Kasumi-1 (cell line): ENCODE measurements around the gene FAM219B.
A peak's percentile ranks its signal among the peaks of the same experiment; 100 is the strongest.
"Not testable (repeated sequence)": the region's sequence is repeated elsewhere in the genome, so short reads cannot be mapped to it uniquely, and the experiment has no call there.

Experiments
- DNase-seq, 2 experiments: peaks; one replicate each; lab custom pipeline; 2025; lab: John Stamatoyannopoulos, UW

The FAM219B gene

GRCh38 chr15:74906450-74907162 lies at the start of gene FAM219B:
FAM219B (minus strand) TSS chr15:74906851; CDS start chr15:74906800, 51 bp downstream.
- peak; percentile 73 to 84 for DNase-seq

DNA sequence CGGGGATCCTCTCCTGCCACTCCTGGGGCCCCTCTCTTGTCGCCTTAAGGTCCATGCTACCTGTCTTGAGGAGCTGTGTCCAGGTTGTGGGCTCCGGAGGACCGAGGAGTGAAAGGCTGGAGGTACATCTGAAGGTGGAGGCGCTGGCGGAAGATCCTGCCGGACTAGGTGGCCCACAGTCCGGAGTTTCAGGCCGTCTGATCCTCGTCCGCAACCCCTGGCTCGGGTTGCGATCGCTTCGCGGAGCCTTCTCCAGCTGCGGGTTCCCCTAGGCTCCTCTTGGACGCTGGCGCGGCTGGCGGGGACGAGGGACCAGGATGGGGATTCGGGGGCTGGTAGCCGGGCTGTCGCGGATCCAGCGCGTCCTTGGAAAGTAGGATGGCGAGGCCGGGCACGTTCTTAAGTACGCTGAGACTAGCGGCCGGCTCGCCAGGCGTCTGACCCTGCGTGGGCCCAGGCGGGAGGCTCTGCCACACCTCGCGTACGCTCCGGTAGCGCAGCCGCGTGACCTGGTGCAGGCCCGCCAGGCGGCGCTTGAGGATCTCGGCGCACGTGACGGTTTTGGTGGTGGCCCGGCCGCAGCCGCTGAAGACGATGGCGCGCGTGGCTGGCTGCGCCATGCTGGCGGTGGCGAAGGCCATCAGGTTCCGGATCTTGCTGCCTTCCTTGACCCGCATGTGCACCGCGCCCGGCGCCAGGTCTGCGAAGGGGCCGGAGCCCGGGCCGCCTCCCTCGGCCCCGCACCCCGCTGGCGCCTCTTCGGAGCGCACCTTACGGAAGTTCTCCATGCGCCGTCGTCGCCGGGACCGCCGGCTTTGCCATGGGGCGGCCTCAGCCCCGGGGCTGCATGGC lies 49.4 kb upstream of the FAM219B start:
- DNase-seq = peak; percentile 37 to 51

DNA sequence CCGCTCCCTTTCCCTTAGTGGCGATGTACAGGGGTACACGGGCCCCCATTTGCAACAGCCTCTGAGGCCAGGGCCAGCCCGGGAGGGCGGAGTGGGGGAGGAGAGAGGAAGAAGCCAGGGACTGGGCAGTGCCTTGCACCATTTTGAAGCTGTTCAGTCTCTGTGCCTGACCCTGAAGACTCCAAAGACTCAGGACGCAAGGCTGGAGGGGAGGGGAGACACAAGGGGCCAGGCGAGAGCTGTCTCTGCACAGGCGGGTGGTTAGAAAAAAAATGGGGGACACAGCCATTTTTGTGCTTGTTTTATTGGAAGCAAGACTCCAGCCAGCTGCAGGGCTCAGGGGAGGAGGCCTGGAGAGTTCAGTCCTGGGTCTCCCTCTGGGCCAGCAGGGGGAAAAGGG lies 48.4 kb upstream of the FAM219B start:
- DNase-seq = no peak

- no peak for DNase-seq
These were observed 47.9 kb upstream of the FAM219B start for GRCh38 chr15:74954515-74954914.

DNA sequence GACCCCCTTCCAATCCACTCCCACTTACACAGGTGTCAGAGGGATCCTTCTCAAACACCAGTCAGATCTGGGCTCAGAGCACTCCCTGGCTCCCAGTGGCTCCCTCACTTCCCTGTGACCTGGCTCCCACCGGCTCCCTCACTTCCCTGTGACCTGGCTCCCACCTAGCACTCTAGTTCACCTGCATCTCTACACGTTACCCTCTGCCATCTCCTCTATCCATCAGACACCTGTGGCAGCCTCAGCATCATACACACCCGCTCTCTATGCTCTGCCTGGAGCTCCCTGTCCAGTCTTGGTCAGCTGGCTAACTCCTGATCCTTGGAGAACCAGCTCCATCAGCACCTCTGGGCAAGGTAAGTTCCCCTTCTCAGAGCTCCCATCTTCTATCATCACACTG lies 44.4 kb upstream of the FAM219B start:
- no peak for DNase-seq

DNA sequence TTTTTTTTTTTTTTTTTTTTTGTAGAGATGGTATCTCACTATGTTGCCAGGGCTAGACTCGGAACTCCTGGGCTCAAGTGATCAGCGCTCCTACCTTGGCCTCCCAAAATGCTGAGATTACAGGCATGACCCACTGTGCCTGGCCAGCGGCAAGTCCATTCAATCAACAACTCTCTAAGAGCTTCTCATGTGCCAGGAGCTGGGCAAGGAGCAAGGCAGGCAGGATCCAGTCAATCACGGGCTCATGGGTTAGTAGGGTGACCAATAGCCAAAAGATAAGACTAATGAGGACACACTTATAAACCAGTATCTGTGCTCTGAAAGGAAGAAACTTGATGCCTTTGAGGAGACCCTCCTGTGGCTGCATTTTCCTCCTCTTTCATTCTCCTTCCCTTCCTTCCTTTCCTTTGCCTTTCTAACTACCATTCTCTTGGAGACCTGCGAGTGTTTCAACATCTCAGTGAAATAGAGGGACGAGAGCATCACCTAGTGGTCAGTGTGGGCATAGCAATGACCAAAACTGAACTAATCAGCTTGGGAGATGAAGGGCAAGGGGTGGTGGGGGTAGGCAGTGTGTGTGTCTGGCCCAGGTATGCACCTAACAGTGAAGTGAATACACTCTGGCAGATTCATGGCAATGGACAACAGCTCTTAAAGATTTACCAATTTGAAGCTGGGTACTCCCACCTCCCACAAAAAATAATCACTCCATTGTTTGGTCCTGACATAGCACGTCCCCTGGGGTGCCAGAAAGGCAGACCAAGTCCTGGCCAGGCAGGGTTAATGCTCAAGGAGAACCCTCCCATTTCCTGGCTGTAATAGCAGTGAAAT lies 43.6 kb upstream of the FAM219B start:
- peak; percentile 75 to 78 for DNase-seq

DNA sequence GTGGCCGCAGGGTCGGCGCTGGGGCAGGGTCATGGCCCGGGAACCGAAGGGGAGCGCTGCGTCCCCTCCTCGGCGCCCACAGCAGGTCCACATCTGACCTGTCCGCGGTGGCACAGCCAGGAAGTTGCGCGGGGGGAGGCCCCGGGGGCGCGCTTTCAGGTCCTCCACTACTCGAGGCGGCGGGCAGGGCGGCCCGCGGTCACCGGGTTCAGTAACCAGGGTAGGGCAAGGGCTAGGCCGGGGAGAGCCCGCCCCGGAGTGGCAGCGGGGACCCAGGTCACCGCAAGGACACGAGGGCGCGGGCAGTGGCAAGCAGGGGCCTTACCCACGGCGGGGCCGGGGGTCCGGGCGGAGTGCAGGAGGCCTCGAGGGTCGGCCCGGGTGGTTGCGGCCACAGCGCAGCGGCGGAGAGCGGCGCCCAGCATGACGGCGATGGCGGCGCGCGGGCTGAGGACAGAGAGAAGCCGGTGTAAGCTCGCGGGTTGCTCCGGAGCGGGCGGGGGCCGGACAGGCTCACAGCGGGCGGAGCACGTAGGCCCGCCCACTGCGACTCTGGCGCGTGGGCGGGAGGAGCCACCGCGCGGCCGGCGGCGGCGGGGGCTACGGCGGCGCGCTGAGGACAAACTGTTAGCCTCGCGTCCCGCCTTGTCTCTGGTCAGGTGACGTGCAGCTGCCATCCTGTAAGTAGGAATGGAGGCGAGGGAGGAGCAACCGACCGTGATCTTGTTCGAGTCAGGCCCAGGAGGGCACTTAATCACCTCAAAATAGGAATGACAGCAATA lies 31.1 kb upstream of the FAM219B start, which contains the start of gene COX5A:
Gene COX5A, minus strand, starts transcription at position 484 of the 782 bp plus-strand sequence. Its CDS starts 59 bp downstream, at position 425.
- DNase-seq = peak; percentile 90 to 94

DNA sequence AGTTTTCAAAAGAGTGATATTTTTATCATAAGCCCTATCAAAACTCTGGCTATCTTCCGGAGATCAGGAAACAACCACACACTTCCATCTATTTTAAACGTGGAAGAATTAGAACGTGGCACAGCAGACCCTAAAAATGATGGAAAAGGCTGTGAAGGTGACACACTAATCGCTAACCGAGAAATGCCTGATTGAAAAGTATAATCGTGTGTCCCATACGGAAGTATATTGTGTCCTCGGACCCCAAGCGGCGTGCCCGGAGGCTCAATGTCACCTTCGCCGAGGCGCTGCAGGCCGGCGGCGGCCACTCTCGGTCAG lies 30.6 kb upstream of the FAM219B start:
- DNase-seq = peak; percentile 15 to 33

DNA sequence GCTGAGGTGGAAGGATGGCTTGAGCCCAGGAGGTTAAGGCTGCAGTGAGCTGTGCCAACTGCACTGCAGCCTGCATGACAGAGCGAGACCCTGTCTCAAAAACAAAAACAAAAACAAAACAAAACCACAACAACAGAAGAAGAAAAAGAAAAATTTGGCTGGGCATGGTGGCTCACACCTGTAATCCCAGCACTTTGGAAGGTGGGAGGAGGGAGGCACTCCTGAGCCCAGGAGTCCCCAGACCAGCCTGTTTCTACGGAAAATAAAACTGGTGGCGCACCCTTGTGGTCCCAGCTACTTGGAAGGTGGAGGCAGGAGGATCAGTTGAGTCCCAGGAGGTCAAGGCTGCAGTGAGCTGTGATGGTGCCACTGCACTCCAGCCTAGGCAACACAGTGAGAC lies 28.5 kb upstream of the FAM219B start:
- DNase-seq = not testable (repeated sequence)

- DNase-seq = no peak
These were observed 26.9 kb upstream of the FAM219B start for GRCh38 chr15:74933573-74933972.

- no peak for DNase-seq
These were observed 22.1 kb upstream of the FAM219B start for GRCh38 chr15:74928771-74929198.

DNA sequence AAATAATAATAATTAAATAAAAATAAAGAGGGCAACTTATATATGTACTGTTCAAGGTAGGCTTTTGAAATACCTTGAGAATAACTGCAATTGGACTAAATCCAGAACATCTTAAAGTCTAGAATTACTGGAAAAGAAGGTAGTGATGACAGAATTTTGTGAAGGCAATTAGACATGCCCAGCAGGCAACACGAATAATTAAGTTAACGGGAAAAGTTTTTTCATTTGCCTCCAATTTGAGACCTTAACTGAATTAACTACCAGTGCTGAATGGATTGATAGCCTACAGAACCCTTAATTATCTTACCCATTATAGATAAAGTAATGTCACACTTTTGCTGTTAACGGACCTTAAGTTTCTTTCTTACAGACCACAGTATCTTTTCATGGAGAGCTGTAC lies 17.9 kb upstream of the FAM219B start:
- DNase-seq = no peak

- DNase-seq = no peak
These were observed 13.8 kb upstream of the FAM219B start for GRCh38 chr15:74920456-74920855.

- DNase-seq = no peak
These were observed 11.0 kb upstream of the FAM219B start for GRCh38 chr15:74917676-74918075.

DNA sequence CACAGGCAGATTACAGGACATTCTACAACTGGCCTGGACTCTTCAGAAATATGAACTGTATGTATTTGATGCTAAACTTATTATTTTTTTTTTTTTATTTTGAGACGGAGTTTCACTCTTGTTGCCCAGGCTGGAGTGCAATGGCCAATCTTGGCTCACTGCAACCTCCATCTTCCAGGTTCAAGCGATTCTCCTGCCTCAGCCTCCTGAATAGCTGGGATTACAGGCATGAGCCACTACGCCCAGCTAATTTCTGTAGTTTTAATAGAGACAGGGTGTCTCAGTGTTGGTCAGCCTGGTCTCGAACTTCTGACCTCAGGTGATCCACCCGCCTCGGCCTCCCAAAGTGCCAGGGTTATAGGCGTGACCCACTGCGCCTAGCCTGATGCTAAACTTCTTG lies 7.1 kb upstream of the FAM219B start:
- DNase-seq = not testable (repeated sequence)

DNA sequence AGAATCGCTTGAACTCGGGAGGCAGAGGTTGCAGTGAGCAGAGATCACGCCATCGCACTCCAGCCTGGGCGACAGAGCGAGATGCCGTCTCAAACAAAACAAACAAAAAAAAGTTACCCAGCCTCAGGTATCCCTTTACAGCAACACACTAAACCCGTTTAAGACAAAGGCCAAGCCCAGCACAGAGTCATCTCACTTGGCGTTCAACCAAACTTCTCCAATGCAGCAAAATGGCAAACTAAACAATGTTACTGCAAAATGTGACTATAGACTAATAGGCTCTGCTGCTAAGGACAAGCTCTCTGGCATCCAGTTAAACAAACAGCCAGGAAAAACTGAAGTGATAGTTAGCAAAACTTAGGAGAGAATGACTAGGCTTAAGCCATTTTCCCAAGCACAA lies 6.4 kb upstream of the FAM219B start:
- DNase-seq = no peak

GRCh38 chr15:74908635-74909034 lies 2.0 kb upstream of the FAM219B start:
- no peak for DNase-seq

GRCh38 chr15:74907163-74907870 lies 666 bp upstream of the FAM219B start:
- no peak for DNase-seq

- DNase-seq = peak in 1 of 2 experiments; percentile 30
These were observed 593 bp downstream of the FAM219B start for GRCh38 chr15:74906067-74906449.

- no peak for DNase-seq
These were observed 2.4 kb downstream of the FAM219B start for GRCh38 chr15:74904190-74904805.
